Measurements from ENCODE around the gene CBLB. TPM values are rescaled to one million over a fixed set of nuclear protein-coding genes. Genes with fewer than 3 reads are reported as not detected.

The CBLB gene
- total and polyA plus RNA-seq, 3 experiments from 2014 or later, result 67.7 to 113 (median 112) TPM

DNA sequence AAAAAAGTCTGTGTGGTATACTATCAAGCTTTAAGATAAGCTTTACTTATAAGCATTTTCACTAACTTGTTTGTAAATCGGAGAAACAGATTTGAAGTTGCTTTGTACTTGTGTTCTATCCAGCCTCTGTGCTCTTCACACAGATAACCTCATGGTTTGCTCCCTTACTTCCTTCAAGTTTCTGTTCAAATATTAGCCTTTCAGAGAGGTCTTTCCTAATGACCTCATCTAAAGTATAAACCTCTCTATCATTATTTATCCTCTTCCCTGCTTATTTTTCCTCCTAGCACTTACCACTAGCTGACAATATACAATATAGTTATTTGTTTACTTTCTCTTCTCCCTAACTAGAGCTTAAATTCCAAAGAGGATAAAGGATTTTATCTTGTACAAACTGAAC lies 180.0 kb downstream of the CBLB start:
- Histone ChIP-seq H3K4me1 (ENCODE audit: insufficient read depth, low read length) (peaks cover 8% of the 10 kb centered on the region), H3K9me3 (ENCODE audit: low read length) (no peaks in the 10 kb centered on the region), H3K27me3 (ENCODE audit: insufficient read depth, low read length, poor library complexity, severe bottlenecking) (no peaks in the 10 kb centered on the region), H3K4me3 (ENCODE audit: low read length) (no peak overlapping the region), H3K27ac (ENCODE audit: low read depth, low read length) (no peak overlapping the region), H3K36me3 (ENCODE audit: insufficient read depth, low read length) (peaks cover 20% of the 10 kb centered on the region)
- H3K27ac Mint-ChIP-seq, result peak overlapping the region in 7 of 8 donors; percentile 29 to 81 (median 68)
- no peaks in the 10 kb centered on the region for H3K27me3 Mint-ChIP-seq
- peaks cover 44 to 65% (median 59%) of the 10 kb centered on the region in 3 donors for H3K4me1 Mint-ChIP-seq
- ChIA-PET CTCF (interaction anchor here (0.9 to 1.0 kb wide), 2 partner anchors 8 to 921 kb away, joined by 3 to 4 read pairs; no protein-coding TSS in a partner anchor), POLR2A (no interaction called here)
- peaks cover 0 to 2% (median 0%) of the 10 kb centered on the region in 5 donors for H3K9me3 Mint-ChIP-seq
- H3K4me3 Mint-ChIP-seq, result peak overlapping the region in 3 of 7 donors; percentile 13 to 44 (median 39)
- H3K36me3 Mint-ChIP-seq, result peaks cover 26 to 63% (median 27%) of the 10 kb centered on the region in 3 donors
- no peak for DNase-seq

DNA sequence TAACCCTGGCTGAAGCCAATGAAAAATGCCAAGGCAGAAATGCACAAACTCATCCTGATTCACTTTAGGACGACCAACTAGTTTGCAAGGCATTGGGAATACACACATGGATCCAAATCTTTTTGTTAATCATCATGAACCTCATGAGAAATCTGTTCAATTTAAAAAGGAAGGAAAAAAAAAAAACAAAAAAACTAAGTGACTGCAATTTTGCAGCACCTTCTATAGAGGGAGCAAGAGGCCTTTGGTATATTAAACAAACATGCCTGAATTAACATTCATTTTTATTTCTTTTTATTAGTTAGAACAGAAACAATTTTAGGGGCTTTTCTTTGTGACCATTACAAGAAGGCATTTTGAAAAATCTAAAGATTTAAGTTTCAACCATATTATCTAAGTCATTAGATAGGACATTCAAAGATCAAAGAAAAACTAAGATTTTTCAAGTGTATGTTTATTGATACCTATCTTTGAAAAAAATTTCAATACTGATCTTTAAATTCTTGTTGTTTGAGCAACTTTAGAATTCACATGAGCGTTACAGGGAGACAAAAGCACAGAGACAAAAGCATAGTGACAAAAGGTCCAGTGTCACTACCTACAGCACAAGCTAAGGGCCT lies 182.4 kb downstream of the CBLB start:
- Histone ChIP-seq H3K27ac (ENCODE audit: low read depth, low read length) (no peak overlapping the region), H3K27me3 (ENCODE audit: insufficient read depth, low read length, poor library complexity, severe bottlenecking) (no peaks in the 10 kb centered on the region)

DNA sequence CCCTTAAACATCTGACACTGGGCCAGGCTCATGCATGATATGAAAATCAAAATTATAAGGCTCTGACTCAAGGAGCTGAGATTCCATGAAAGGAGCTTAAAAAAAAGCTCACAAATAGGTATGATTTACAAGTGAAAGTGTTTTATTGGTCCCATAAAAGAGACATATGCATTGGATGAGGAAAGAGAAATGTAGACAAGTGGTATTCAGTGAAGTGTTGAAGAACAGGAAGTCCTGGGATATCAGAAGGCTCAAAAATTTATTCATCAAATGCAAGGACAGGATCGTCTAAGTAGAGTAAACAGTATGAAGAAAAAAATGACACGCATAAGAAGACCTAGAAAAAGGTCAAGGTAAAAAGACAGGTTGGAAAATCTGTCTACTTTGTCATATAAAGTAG lies 188.9 kb downstream of the CBLB start:
- Mint-ChIP-seq H3K9me3 (peaks cover 0 to 2% (median 0%) of the 10 kb centered on the region in 5 donors), H3K27me3 (no peaks in the 10 kb centered on the region), H3K36me3 (peaks cover 18 to 81% (median 33%) of the 10 kb centered on the region in 3 donors), H3K27ac (peak overlapping the region in 1 of 8 donors; percentile 52), H3K4me3 (no peak overlapping the region), H3K4me1 (peaks cover 0 to 15% (median 13%) of the 10 kb centered on the region in 3 donors)
- Histone ChIP-seq H3K9me3 (ENCODE audit: low read length) (no peaks in the 10 kb centered on the region), H3K27ac (ENCODE audit: low read depth, low read length) (no peak overlapping the region), H3K4me3 (ENCODE audit: low read length) (no peak overlapping the region), H3K36me3 (ENCODE audit: insufficient read depth, low read length) (peaks cover 21% of the 10 kb centered on the region), H3K4me1 (ENCODE audit: insufficient read depth, low read length) (no peaks in the 10 kb centered on the region), H3K27me3 (ENCODE audit: insufficient read depth, low read length, poor library complexity, severe bottlenecking) (no peaks in the 10 kb centered on the region)
- ChIA-PET POLR2A (no interaction called here), CTCF (interaction anchor here (0.7 to 1.4 kb wide), 3 partner anchors 9 to 930 kb away, joined by 3 read pairs; no protein-coding TSS in a partner anchor)
- DNase-seq, result no peak

More for the DNA sequence above, 182.4 kb downstream of the CBLB start:
- peak overlapping the region; percentile 19 to 92 (median 57) for H3K27ac Mint-ChIP-seq
- peaks cover 8% of the 10 kb centered on the region for H3K4me1 ChIP-seq (ENCODE audit: insufficient read depth, low read length)
- H3K9me3 ChIP-seq (ENCODE audit: low read length), result no peaks in the 10 kb centered on the region
- ChIA-PET POLR2A (no interaction called here), CTCF (interaction anchor here (0.6 to 0.9 kb wide), 2 partner anchors 37 to 152 kb away, joined by 3 to 4 read pairs; no protein-coding TSS in a partner anchor)
- H3K9me3 Mint-ChIP-seq, result no peaks in the 10 kb centered on the region
- H3K4me3 ChIP-seq (ENCODE audit: low read length), result no peak overlapping the region
- peak overlapping the region in 2 of 7 donors; percentile 36 to 37 for H3K4me3 Mint-ChIP-seq
- DNase-seq, result peak in 2 of 5 donors; percentile 41 to 44
- H3K36me3 Mint-ChIP-seq, result peaks cover 9 to 60% (median 16%) of the 10 kb centered on the region in 3 donors
- peaks cover 27 to 41% (median 37%) of the 10 kb centered on the region in 3 donors for H3K4me1 Mint-ChIP-seq
- peaks cover 13% of the 10 kb centered on the region for H3K36me3 ChIP-seq (ENCODE audit: insufficient read depth, low read length)
- no peaks in the 10 kb centered on the region for H3K27me3 Mint-ChIP-seq

DNA sequence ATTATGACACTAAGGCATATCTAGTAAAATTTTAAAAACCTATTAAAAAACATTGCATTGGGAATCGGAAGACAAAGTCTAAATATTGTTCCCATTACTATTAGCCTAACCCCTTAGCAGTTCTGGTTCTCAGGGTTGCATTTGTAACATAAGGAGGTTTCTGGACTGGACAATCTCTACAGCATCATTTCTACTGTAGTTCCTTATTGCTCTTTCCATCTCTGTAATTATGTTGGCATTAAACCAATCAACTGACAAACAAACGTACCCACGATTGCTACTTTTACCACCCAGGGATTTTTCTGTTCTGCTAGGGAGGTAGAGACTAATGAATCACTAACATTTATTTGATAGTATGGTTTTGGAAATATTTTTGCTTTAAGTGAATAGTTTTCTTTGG lies 190.8 kb downstream of the CBLB start:
- Histone ChIP-seq H3K36me3 (ENCODE audit: insufficient read depth, low read length) (peaks cover 18% of the 10 kb centered on the region), H3K27ac (ENCODE audit: low read depth, low read length) (no peak overlapping the region), H3K9me3 (ENCODE audit: low read length) (no peaks in the 10 kb centered on the region), H3K27me3 (ENCODE audit: insufficient read depth, low read length, poor library complexity, severe bottlenecking) (no peaks in the 10 kb centered on the region), H3K4me3 (ENCODE audit: low read length) (no peak overlapping the region), H3K4me1 (ENCODE audit: insufficient read depth, low read length) (no peaks in the 10 kb centered on the region)
- Mint-ChIP-seq H3K4me3 (no peak overlapping the region), H3K27ac (peak overlapping the region in 1 of 8 donors; percentile 48), H3K36me3 (peaks cover 21 to 81% (median 40%) of the 10 kb centered on the region in 3 donors), H3K4me1 (peaks cover 10 to 32% (median 23%) of the 10 kb centered on the region in 3 donors), H3K27me3 (no peaks in the 10 kb centered on the region), H3K9me3 (peaks cover 0 to 2% (median 0%) of the 10 kb centered on the region in 5 donors)
- DNase-seq, result no peak
- POLR2A ChIA-PET, result no interaction called here
- CTCF ChIA-PET, result no interaction called here

DNA sequence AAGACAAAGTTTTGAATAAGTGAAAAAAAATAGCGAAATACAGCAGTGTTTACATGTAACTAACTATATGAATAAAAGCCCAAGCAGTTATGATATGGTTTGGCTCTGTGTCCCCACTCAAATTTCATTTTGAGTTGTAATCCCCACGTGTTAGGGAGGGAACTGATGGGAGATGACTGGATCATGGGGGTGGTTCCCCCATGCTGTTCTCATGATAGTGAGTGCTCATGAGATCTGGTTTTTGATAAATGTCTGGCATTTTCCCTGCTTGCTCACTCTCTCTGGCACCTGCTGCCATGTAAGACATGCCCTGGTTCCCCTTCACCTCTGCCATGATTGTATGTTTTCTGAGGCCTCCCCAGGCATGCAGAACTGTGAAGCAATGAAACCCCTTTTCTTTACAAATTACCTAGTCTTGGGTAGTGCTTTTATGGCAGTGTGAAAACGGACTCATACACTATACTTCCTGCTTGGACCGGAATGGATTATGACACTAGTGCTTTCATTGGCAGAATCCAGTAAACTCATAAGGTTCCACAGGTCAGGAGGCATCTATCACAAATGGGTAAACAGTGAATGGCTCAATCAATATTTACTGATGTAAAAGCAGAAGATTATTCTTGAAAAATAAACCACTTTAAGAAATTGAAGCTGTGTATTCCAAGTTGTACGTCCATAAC lies 192.1 kb downstream of the CBLB start:
- peak overlapping the region in 4 of 8 donors; percentile 18 to 60 (median 28) for H3K27ac Mint-ChIP-seq
- no peak for DNase-seq
- POLR2A ChIA-PET, result no interaction called here
- Histone ChIP-seq H3K36me3 (ENCODE audit: insufficient read depth, low read length) (peaks cover 18% of the 10 kb centered on the region), H3K9me3 (ENCODE audit: low read length) (no peaks in the 10 kb centered on the region), H3K4me1 (ENCODE audit: insufficient read depth, low read length) (no peaks in the 10 kb centered on the region), H3K27me3 (ENCODE audit: insufficient read depth, low read length, poor library complexity, severe bottlenecking) (no peaks in the 10 kb centered on the region), H3K4me3 (ENCODE audit: low read length) (no peak overlapping the region), H3K27ac (ENCODE audit: low read depth, low read length) (no peak overlapping the region)
- peaks cover 12 to 39% (median 23%) of the 10 kb centered on the region in 3 donors for H3K4me1 Mint-ChIP-seq
- CTCF ChIA-PET, result no interaction called here
- H3K36me3 Mint-ChIP-seq, result peaks cover 27 to 78% (median 41%) of the 10 kb centered on the region in 3 donors
- H3K4me3 Mint-ChIP-seq, result no peak overlapping the region
- H3K27me3 Mint-ChIP-seq, result no peaks in the 10 kb centered on the region
- peaks cover 0 to 2% (median 0%) of the 10 kb centered on the region in 5 donors for H3K9me3 Mint-ChIP-seq

DNA sequence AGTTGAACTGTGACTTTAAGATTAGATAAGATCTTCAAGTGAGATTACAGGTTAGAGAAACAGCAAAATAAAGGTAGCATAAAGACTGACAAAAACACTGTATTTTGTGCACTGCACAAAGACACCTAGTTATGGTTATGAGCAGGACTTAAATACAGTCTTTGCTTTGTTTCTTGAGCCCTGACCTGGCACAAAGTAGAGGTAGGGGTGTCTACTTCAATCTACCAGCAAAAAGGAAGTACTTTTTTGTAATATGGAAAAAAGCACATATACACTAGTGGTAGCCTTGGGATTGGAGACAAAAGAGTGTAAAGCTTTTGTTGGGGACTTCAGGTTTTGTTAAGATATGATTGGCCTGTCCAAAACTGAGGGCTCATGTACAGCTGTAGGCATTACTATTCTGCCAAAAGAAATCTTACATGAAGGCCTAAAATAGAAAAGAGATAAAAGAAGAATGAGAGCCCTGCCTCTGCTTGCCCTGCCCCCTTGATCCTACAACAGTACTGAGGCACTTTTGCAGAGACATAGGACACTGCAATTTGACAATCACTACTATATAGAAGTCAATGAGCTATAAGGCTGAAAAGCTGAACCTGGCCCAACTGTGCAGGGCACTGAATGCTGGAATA lies 194.3 kb downstream of the CBLB start:
- ChIA-PET POLR2A (no interaction called here), CTCF (no interaction called here)
- Mint-ChIP-seq H3K4me3 (no peak overlapping the region), H3K9me3 (no peaks in the 10 kb centered on the region), H3K27me3 (no peaks in the 10 kb centered on the region), H3K27ac (peak overlapping the region in 5 of 8 donors; percentile 24 to 76 (median 67)), H3K4me1 (peaks cover 14 to 44% (median 26%) of the 10 kb centered on the region in 3 donors), H3K36me3 (peaks cover 18 to 79% (median 30%) of the 10 kb centered on the region in 3 donors)
- H3K4me1 ChIP-seq (ENCODE audit: insufficient read depth, low read length), result no peaks in the 10 kb centered on the region
- no peak for DNase-seq
- H3K36me3 ChIP-seq (ENCODE audit: insufficient read depth, low read length), result peaks cover 22% of the 10 kb centered on the region
- no peaks in the 10 kb centered on the region for H3K9me3 ChIP-seq (ENCODE audit: low read length)
- no peaks in the 10 kb centered on the region for H3K27me3 ChIP-seq (ENCODE audit: insufficient read depth, low read length, poor library complexity, severe bottlenecking)
- H3K4me3 ChIP-seq (ENCODE audit: low read length), result no peak overlapping the region
- no peak overlapping the region for H3K27ac ChIP-seq (ENCODE audit: low read depth, low read length)

DNA sequence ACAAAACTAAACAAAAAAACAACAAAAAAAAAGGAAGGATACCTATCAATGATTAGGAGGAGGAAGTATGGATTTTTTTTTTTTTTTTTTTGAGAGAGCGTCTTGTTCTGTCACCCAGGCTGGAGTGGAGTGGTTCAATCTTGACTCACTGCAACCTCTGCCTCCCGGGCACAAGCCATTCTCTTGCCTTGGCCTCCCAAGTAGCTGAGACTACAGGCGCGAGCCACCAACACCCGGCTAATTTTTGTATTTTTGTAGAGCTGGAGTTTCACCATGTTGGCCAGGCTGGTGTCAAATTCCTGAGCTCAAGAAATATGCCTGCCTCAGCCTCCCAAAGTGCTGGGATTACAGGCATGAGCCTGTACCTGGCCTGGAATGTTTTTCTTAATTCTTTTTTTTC lies 195.8 kb downstream of the CBLB start:
- Histone ChIP-seq H3K27me3 (ENCODE audit: insufficient read depth, low read length, poor library complexity, severe bottlenecking) (no peaks in the 10 kb centered on the region), H3K36me3 (ENCODE audit: insufficient read depth, low read length) (peaks cover 23% of the 10 kb centered on the region), H3K27ac (ENCODE audit: low read depth, low read length) (no peak overlapping the region), H3K4me1 (ENCODE audit: insufficient read depth, low read length) (no peaks in the 10 kb centered on the region), H3K4me3 (ENCODE audit: low read length) (no peak overlapping the region), H3K9me3 (ENCODE audit: low read length) (no peaks in the 10 kb centered on the region)
- Mint-ChIP-seq H3K9me3 (no peaks in the 10 kb centered on the region), H3K27ac (peak overlapping the region in 1 of 8 donors; percentile 83), H3K4me1 (peaks cover 19 to 38% (median 33%) of the 10 kb centered on the region in 3 donors), H3K27me3 (no peaks in the 10 kb centered on the region), H3K36me3 (peaks cover 14 to 84% (median 29%) of the 10 kb centered on the region in 3 donors), H3K4me3 (peak overlapping the region in 1 of 7 donors; percentile 10)
- POLR2A ChIA-PET, result no interaction called here
- CTCF ChIA-PET, result no interaction called here
- no peak for DNase-seq
